Loucy (cell line): ENCODE data around the gene ACMSD.

Experiments used
- H2AFZ ChIP-seq: fragments of 200-600 bp; sonication (generic); 2 replicates; pipeline ENCODE4 v1.6.0; 2016; ENCODE audit warnings: antibody characterized with exemption, mild to moderate bottlenecking, low read length, moderate library complexity
- H3F3A ChIP-seq: fragments of 200-600 bp; 2 replicates; pipeline ENCODE4 v1.6.0; 2016; ENCODE audit warnings: antibody characterized with exemption, low read depth, mild to moderate bottlenecking
- H3K27me3 ChIP-seq: fragments of 200-600 bp; sonication (generic); 2 replicates; pipeline ENCODE4 v1.6.1; 2014; ENCODE audit warnings: low read length, mild to moderate bottlenecking; ENCODE audit not compliant: insufficient read depth, poor library complexity, severe bottlenecking
- H3K36me3 ChIP-seq: fragments of 200-600 bp; sonication (generic); 2 replicates; pipeline ENCODE4 v1.6.1; 2016; ENCODE audit warnings: low read length; ENCODE audit not compliant: insufficient read depth
- H3K4me1 ChIP-seq: fragments of 200-600 bp; sonication (generic); 2 replicates; pipeline ENCODE4 v1.5.1; 2014; ENCODE audit warnings: low read length, mild to moderate bottlenecking; ENCODE audit not compliant: insufficient read depth, poor library complexity, severe bottlenecking
- H3K4me2 ChIP-seq: fragments of 200-600 bp; sonication (generic); 2 replicates; pipeline ENCODE4 v1.6.0; 2014; ENCODE audit warnings: antibody characterized with exemption, low read length, low read depth, mild to moderate bottlenecking; ENCODE audit not compliant: poor library complexity, severe bottlenecking
- H3K4me3 ChIP-seq: fragments of 200-600 bp; sonication (generic); 2 replicates; pipeline ENCODE4 v1.5.1; 2014; ENCODE audit warnings: low read length, mild to moderate bottlenecking, mixed read lengths; ENCODE audit not compliant: poor library complexity, severe bottlenecking
- H3K79me2 ChIP-seq: fragments of 200-600 bp; sonication (generic); 2 replicates; pipeline ENCODE4 v1.6.1; 2014; ENCODE audit warnings: low read length; ENCODE audit not compliant: insufficient read depth
- H3K9ac ChIP-seq: fragments of 200-600 bp; sonication (generic); 2 replicates; pipeline ENCODE4 v1.6.0; 2014; ENCODE audit warnings: mild to moderate bottlenecking, low read depth, low read length, moderate library complexity; ENCODE audit not compliant: poor library complexity, severe bottlenecking
- H3K9me2 ChIP-seq: fragments of 200-600 bp; sonication (generic); replicated peaks from 2 replicates; pipeline ENCODE4 v1.6.1; 2016; ENCODE audit warnings: low read depth, low read length, mixed read lengths
- H3K9me3 ChIP-seq: fragments of 200-600 bp; sonication (generic); 2 replicates; pipeline ENCODE4 v1.6.1; 2014; ENCODE audit warnings: mild to moderate bottlenecking, antibody characterized with exemption, low read length, low read depth; ENCODE audit not compliant: insufficient read depth
- H4K20me1 ChIP-seq: fragments of 200-600 bp; sonication (generic); 2 replicates; pipeline ENCODE4 v1.6.0; 2014; ENCODE audit warnings: antibody characterized with exemption, low read length, mild to moderate bottlenecking; ENCODE audit not compliant: insufficient read depth, poor library complexity, severe bottlenecking
- EZH2phosphoT487 ChIP-seq: fragments of 200-600 bp; IDR thresholded peaks from 2 replicates; pipeline ENCODE4 v1.6.1; 2018; ENCODE audit warnings: antibody characterized with exemption, mild to moderate bottlenecking, moderate library complexity, borderline replicate concordance
- TF ChIP-seq, protein P1 (sequence below): fragments of 200-600 bp; sonication (generic); conservative IDR thresholded peaks from 2 replicates; pipeline ENCODE4 v1.5.1; 2014; ENCODE audit warnings: mild to moderate bottlenecking, antibody characterized with exemption, low read length

The ACMSD gene

DNA sequence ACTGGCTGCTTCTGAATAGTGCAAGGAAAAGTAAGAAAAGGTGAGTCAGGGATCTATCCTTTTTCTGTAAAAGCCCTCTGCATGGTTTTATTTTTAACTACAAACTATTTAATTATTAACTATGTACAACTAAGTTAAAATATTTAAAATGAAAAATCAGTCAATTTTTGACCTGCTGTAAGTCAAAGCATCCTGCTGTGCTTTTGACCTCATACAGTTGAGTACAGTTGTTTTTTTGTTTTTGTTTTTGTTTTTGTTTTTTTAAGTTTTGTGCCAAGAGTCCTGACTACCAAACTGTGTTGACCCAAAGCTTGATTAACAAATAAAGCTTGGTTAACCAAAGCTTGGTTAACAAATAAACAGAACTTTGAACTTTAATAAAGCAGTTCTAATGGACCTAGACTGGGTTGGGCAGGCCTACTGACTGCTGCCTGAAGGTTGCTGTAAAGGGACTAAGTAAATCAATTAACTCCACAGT lies at the start of gene ACMSD:
ACMSD (plus strand) TSS at position 474 of the 478 bp plus-strand sequence. CDS start 67 bp downstream, outside the sequence.
- H3K4me3 ChIP-seq = no peak within 1 kb of the TSS
- no peak within 1 kb of the TSS for H2AFZ ChIP-seq
- no peaks in the 10 kb centered on the region for H4K20me1 ChIP-seq
- H3K9me3 ChIP-seq = peaks cover 8% of the 10 kb centered on the region; the same call in 1 of the 2 replicates
- TF ChIP-seq EZH2phosphoT487 = no peak
- TF ChIP-seq, protein P1, sequence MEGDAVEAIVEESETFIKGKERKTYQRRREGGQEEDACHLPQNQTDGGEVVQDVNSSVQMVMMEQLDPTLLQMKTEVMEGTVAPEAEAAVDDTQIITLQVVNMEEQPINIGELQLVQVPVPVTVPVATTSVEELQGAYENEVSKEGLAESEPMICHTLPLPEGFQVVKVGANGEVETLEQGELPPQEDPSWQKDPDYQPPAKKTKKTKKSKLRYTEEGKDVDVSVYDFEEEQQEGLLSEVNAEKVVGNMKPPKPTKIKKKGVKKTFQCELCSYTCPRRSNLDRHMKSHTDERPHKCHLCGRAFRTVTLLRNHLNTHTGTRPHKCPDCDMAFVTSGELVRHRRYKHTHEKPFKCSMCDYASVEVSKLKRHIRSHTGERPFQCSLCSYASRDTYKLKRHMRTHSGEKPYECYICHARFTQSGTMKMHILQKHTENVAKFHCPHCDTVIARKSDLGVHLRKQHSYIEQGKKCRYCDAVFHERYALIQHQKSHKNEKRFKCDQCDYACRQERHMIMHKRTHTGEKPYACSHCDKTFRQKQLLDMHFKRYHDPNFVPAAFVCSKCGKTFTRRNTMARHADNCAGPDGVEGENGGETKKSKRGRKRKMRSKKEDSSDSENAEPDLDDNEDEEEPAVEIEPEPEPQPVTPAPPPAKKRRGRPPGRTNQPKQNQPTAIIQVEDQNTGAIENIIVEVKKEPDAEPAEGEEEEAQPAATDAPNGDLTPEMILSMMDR = no peak
- no peak within 1 kb of the TSS for H3K9ac ChIP-seq
- H3K9me2 ChIP-seq = no peaks in the 10 kb centered on the region
- H3K79me2 ChIP-seq = no peaks in the 10 kb centered on the region
- no peak within 1 kb of the TSS for H3K4me2 ChIP-seq
- H3F3A ChIP-seq = no peaks in the 10 kb centered on the region
- H3K36me3 ChIP-seq = no peaks in the 10 kb centered on the region
- no peaks in the 10 kb centered on the region for H3K27me3 ChIP-seq
- H3K4me1 ChIP-seq = no peaks in the 10 kb centered on the region

DNA sequence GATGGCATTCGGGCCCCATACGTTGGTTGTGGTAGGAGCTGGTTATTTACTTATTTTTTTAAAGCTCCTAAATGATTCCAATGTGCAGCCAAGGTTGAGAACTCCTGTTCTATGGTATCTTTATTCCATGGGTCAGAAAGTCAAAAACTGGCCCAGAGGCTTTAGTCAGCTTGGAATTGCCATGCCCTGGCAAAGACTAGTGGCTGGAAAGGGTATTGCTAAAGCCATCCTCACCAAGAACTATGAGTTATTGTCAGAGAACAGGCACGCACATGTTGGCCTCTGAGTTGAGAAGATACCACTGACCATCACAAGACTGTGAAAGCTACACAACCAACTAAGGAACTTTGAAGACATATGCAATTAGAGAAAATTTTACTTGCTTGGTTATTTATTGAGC lies 47.9 kb upstream of the ACMSD start:
- Histone ChIP-seq H3F3A (no peaks in the 10 kb centered on the region), H3K36me3 (no peaks in the 10 kb centered on the region), H3K4me1 (no peaks in the 10 kb centered on the region), H2AFZ (no peak overlapping the region), H3K9ac (no peak overlapping the region), H3K9me3 (no peaks in the 10 kb centered on the region), H3K4me3 (no peak overlapping the region), H4K20me1 (no peaks in the 10 kb centered on the region), H3K79me2 (no peaks in the 10 kb centered on the region), H3K9me2 (no peaks in the 10 kb centered on the region), H3K4me2 (no peak overlapping the region), H3K27me3 (no peaks in the 10 kb centered on the region)
- TF ChIP-seq, protein P1 = peak; percentile 39; the same call in 1 of the 2 replicates
- no peak for TF ChIP-seq EZH2phosphoT487

DNA sequence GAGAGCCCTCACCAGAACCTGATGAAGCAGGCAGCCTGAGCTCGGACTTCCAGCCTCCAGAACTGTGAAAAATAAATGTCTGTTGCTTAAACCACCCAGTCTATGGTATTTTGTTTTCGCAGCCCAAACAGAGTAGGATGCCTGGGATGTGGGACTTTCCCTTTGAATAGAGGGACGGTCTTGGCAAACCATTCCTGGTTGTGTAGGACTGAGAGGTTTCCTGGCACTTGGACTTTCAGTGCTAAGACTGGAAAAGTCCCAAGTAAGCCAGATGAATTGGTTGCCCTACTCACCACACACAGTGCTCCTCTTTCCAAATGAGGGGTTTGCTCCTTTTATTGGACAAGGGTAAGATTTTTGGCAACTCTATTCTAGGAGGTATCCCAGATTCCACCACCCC lies 46.8 kb upstream of the ACMSD start:
- TF ChIP-seq EZH2phosphoT487 = no peak
- TF ChIP-seq, protein P1 = no peak
- Histone ChIP-seq H3K9ac (no peak overlapping the region), H3K4me3 (no peak overlapping the region), H4K20me1 (no peaks in the 10 kb centered on the region), H3K9me3 (no peaks in the 10 kb centered on the region), H3F3A (no peaks in the 10 kb centered on the region), H3K9me2 (no peaks in the 10 kb centered on the region), H2AFZ (no peak overlapping the region), H3K4me1 (no peaks in the 10 kb centered on the region), H3K27me3 (no peaks in the 10 kb centered on the region), H3K79me2 (no peaks in the 10 kb centered on the region), H3K36me3 (no peaks in the 10 kb centered on the region), H3K4me2 (no peak overlapping the region)
